Pancreas (tissue), 10 donors: Measurements from ENCODE around the gene BCR. TPM values are rescaled to one million over a fixed set of nuclear protein-coding genes. Genes with fewer than 3 reads are reported as not detected.
A peak's percentile ranks its signal among the peaks of the same experiment; 100 is the strongest.

Experiments used
- ATAC-seq, 4 donors: fragments of 200-7000 bp; cut with Tn5 transposase; one replicate each; pipeline versions ENCODE4 v1.8.0 to v1.9.1; 2020; ENCODE audit warnings: mild to moderate bottlenecking in 4 of 4, moderate library complexity in 4 of 4
- DNase-seq, 6 donors: peaks; one replicate each; pipeline ENCODE4 v3.0.0-alpha.2; 2020
- FAIRE-seq: peaks from 2 replicates; lab custom pipeline; 2012; peaks lifted over from hg19 to GRCh38; lab: Jason Lieb, UNC
- H3K27ac ChIP-seq, 4 donors: fragments of 200-600 bp; sonication (generic); 1 replicate in 3 of 4; 2 replicates in 1 of 4; pipeline versions ENCODE4 v1.5.0 to v1.8.0; 2020
- H3K27me3 ChIP-seq, 4 donors: fragments of 200-600 bp; one replicate each; pipeline ENCODE4 v1.8.0; 2021
- H3K36me3 ChIP-seq, 3 donors: fragments of 200-600 bp; sonication (generic) in 1 of 3; one replicate each; pipeline versions ENCODE4 v1.5.0 to v1.8.0; 2020 to 2021
- H3K4me1 ChIP-seq, 3 donors: fragments of 200-600 bp; one replicate each; pipeline ENCODE4 v1.8.0; 2021
- H3K4me3 ChIP-seq, 4 donors: fragments of 200-600 bp; sonication (generic) in 2 of 4; one replicate each; pipeline versions ENCODE4 v1.5.0 to v1.8.0; 2020 to 2021
- H3K9me3 ChIP-seq, 4 donors: fragments of 200-600 bp; one replicate each; pipeline ENCODE4 v1.8.0; 2021
- WGBS, 2 donors: extraction: QIAGEN DNeasy Blood & Tissue Kit; methylation state at CpG; one replicate each; pipeline ENCODE4 v1.1.7; 2013; 5-methylcytosine and 5-hydroxymethylcytosine counted together
- intact Hi-C, 3 donors: fragments of 100-400 bp; cut with DNase I; formaldehyde crosslinking; loops; one replicate each; pipeline versions ENCODE4 v1.11.1 to v1.14.2; 2022
- polyA plus RNA-seq, 2 donors: library from polyadenylated mRNA; stranded (reverse); fragments of 200-250 nt; gene quantifications; one replicate each; pipeline ENCODE4 v1.2.3, GENCODE V29; 2013
- total RNA-seq, 6 donors: library from RNA; stranded (reverse); fragmentation: NEBNext Ultra II Directional in 4 of 6; extraction: Animal tissue kit (Norgen Biotek cat#: 25700) in 4 of 6; gene quantifications; one replicate each; pipeline versions ENCODE4 v1.2.1 to v1.2.4, GENCODE V29; 2021 to 2023
- TF ChIP-seq, protein P1 (sequence below), 4 donors: fragments of 200-600 bp; sonication (generic) in 3 of 4; IDR thresholded peaks; one replicate each; pipeline versions ENCODE4 v1.5.0 to v1.8.0; 2021; ENCODE audit warnings: antibody characterized with exemption in 4 of 4
- donor health status: healthy with polysubstance abuse.
- donor health status: DM: no; HTN: no; CAD: no; lungs with moderate emphysema.
- donor health status: DM: no; HTN: no; CAD: no.
- donor health status: control.
- donor health status: control.
- donor health status: Bipolar disorder and iron deficiency.
- donor health status: DM: yes; HTN: yes; CAD: no.
- donor health status: DM: no; HTN: no; CAD: no.
- donor health status: DM: no; HTN: no; CAD: no.
- donor health status: DM: yes; HTN: yes; CAD: no.

Gene BCR
- total and polyA plus RNA-seq, 8 donors, result 15.5 to 35.9 (median 18.1) TPM

DNA sequence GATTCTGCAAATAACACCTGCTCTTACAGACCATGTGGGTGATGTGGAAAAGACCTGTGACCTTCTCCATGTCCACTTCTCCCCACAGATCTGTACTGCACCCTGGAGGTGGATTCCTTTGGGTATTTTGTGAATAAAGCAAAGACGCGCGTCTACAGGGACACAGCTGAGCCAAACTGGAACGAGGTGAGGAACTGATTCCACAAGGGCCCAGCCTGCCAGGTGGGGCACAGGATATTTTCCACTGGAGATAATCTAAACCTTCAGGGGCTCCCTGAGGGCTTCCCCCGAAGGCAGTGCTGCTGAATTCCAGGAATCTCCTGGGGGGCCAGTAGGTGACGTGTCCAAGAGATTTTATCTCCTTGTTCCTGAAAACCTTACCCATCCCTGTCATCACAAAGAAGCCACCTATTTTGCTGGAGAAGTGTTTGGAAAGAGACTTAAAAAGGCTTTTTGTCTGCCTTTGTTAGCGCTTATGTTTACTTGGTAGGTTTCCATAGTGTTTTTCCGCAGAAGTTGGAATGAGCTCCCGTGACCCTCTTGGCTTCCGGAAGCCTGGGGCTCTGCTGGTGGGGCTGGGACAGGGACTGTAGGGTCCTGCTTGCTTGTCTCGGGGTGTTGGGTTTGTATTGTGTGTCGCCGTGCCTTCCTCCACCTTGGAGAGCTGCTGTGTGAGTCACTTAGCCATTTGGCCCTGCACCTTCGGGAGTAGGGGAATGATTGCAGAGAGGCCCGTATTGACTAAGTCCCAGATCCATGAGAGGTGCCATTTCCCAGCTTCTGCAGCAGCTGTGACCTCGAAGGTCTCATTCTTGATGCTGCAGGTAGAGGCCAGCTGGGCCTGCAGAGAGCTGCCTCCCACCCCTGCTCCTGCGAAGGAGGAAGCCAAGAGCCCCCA lies 112.4 kb downstream of the BCR start:
- 86 to 87% methylated on average over 17 of the region's 17 CpGs for WGBS, 2 donors
- no peak overlapping the region for H3K4me3 ChIP-seq
- intact Hi-C loops, result loop anchor here in 1 of 3 donors (10.0 kb wide), 1 partner anchor 92 kb away; no protein-coding TSS in a partner anchor
- DNase-seq (no peak), ATAC-seq (no peak), FAIRE-seq (no peak)
- peaks cover 0 to 29% (median 0%) of the 10 kb centered on the region in 3 donors for H3K36me3 ChIP-seq
- no peaks in the 10 kb centered on the region for H3K4me1 ChIP-seq
- no peaks in the 10 kb centered on the region for H3K27me3 ChIP-seq
- H3K27ac ChIP-seq, result no peak overlapping the region
- H3K9me3 ChIP-seq, result no peaks in the 10 kb centered on the region
- TF ChIP-seq, protein P1, sequence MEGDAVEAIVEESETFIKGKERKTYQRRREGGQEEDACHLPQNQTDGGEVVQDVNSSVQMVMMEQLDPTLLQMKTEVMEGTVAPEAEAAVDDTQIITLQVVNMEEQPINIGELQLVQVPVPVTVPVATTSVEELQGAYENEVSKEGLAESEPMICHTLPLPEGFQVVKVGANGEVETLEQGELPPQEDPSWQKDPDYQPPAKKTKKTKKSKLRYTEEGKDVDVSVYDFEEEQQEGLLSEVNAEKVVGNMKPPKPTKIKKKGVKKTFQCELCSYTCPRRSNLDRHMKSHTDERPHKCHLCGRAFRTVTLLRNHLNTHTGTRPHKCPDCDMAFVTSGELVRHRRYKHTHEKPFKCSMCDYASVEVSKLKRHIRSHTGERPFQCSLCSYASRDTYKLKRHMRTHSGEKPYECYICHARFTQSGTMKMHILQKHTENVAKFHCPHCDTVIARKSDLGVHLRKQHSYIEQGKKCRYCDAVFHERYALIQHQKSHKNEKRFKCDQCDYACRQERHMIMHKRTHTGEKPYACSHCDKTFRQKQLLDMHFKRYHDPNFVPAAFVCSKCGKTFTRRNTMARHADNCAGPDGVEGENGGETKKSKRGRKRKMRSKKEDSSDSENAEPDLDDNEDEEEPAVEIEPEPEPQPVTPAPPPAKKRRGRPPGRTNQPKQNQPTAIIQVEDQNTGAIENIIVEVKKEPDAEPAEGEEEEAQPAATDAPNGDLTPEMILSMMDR (IDR thresholded peaks at IDR 0.05), result no peak

DNA sequence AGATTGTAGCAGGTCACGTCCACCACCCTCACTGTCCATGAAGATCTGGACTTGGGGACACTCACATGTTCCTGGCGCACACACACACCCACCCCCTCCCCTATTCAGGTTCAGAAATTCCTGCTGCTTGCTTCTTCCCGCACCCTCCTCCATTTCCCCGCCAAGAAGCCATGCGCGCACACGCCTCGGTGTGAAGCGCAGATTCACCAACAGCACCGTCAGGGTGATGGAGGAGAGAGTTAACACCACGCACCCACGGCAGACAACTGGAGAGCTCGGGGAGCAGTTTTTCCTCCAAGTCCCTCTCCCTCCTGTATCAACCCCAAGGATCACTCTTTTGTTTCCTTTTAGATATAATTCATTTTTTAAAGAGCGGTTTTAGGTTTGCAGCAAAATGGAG lies 113.4 kb downstream of the BCR start:
- TF ChIP-seq, protein P1 (IDR thresholded peaks at IDR 0.05), result no peak
- no peaks in the 10 kb centered on the region for H3K27me3 ChIP-seq
- H3K27ac ChIP-seq, result no peak overlapping the region
- no peaks in the 10 kb centered on the region for H3K4me1 ChIP-seq
- DNase-seq (no peak), FAIRE-seq (no peak), ATAC-seq (no peak)
- peaks cover 0 to 29% (median 0%) of the 10 kb centered on the region in 3 donors for H3K36me3 ChIP-seq
- H3K4me3 ChIP-seq, result no peak overlapping the region
- intact Hi-C loops, result loop anchor here in 1 of 3 donors (10.0 kb wide), 1 partner anchor 91 kb away; no protein-coding TSS in a partner anchor
- 87 to 91% methylated on average over 14 of the region's 14 CpGs for WGBS, 2 donors
- no peaks in the 10 kb centered on the region for H3K9me3 ChIP-seq

DNA sequence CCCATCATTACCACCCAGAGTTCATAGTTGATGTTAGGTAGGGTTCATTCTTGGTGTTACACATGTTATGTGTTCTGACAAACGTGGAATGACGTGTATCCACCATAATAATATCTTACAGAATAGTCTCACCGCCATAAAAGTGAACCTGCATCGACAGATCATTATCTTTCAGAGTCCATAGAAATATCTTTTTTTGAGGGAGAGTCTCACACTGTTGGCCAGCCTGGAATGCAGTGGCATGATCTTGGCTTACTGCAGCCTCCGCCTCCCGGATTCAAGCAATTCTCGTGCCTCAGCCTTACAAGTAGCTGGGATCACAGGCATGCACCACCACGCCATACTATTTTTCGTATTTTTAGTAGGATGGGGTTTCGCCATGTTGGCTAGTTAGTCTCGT lies 113.9 kb downstream of the BCR start:
- DNase-seq (no peak), FAIRE-seq (no peak), ATAC-seq (no peak)
- Histone ChIP-seq H3K27me3 (no peaks in the 10 kb centered on the region), H3K4me1 (no peaks in the 10 kb centered on the region), H3K27ac (no peak overlapping the region), H3K4me3 (no peak overlapping the region), H3K36me3 (peaks cover 0 to 29% (median 0%) of the 10 kb centered on the region in 3 donors), H3K9me3 (no peaks in the 10 kb centered on the region)
- 91 to 92% methylated on average over 11 of the region's 11 CpGs for WGBS, 2 donors
- TF ChIP-seq, protein P1 (IDR thresholded peaks at IDR 0.05), result no peak
- intact Hi-C loops, result loop anchor here in 1 of 3 donors (10.0 kb wide), 1 partner anchor 91 kb away; no protein-coding TSS in a partner anchor

DNA sequence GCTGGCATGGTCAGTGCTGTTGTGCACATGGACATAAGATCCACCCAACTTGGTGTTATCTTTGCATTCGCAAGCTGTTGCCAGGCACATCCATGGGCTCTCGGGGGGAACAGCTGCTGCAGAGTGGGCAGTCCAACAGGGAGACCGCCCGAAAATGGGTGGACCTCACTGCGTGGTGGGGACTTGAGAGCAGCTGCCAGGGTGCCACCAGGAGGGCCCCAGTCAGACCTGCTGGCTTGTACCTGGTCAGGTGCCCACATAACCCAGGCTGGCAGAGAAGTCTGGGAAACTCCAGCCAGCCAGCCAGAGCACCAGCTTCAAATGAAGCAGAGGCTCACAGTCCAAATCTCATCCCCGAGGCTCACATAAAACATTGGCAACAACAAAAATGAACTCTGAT lies 120.2 kb downstream of the BCR start:
- FAIRE-seq, result no peak
- intact Hi-C loops, result no loop called here
- TF ChIP-seq, protein P1 (IDR thresholded peaks at IDR 0.05), result no peak
- Histone ChIP-seq H3K27ac (no peak overlapping the region), H3K4me3 (no peak overlapping the region), H3K9me3 (no peaks in the 10 kb centered on the region), H3K4me1 (no peaks in the 10 kb centered on the region), H3K36me3 (no peaks in the 10 kb centered on the region), H3K27me3 (no peaks in the 10 kb centered on the region)
- no peak for ATAC-seq
- WGBS, 2 donors, result 89 to 92% methylated on average over 6 of the region's 6 CpGs
- peak in 1 of 6 donors; percentile 36 for DNase-seq

DNA sequence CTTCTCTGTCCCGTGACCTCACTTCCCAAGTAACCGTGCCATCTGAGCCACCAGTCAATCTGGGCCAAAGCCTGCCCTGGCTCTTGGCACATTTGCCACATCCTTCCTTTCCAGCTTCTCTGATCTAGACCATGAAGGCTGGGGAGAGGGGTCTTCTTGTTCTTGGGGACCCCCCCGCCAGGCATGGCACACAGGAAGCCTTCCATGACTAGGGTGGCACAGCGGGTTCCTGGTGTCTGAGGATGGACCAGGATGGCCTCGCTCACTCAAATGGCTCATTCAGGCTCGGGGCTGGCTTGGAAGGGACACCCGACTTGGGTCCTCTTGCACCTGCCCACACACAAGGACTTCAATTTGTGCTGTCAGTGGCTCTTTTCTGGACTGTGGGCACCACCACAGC lies 121.3 kb downstream of the BCR start:
- Histone ChIP-seq H3K4me3 (no peak overlapping the region), H3K27me3 (no peaks in the 10 kb centered on the region), H3K4me1 (no peaks in the 10 kb centered on the region), H3K36me3 (no peaks in the 10 kb centered on the region), H3K9me3 (no peaks in the 10 kb centered on the region), H3K27ac (no peak overlapping the region)
- 91 to 96% methylated on average over 7 of the region's 7 CpGs for WGBS, 2 donors
- FAIRE-seq (no peak), ATAC-seq (no peak), DNase-seq (peak in 1 of 6 donors; percentile 30)
- TF ChIP-seq, protein P1 (IDR thresholded peaks at IDR 0.05), result no peak
- intact Hi-C loops, result no loop called here
